Peyer's patch (tissue), 4 donors: ENCODE results near the gene ZIC4.

Source experiments
- CTCF ChIP-seq, 6 experiments: fragments of 450-650 bp in 4 of 6; fragments of 200-600 bp in 2 of 6; sonication (generic) in 1 of 6; IDR thresholded peaks; one replicate each; pipeline ENCODE4 v1.5.1; 2017 to 2019; ENCODE audit warnings: antibody characterized with exemption in 6 of 6, mild to moderate bottlenecking in 3 of 6, moderate library complexity in 1 of 6
- POLR2A ChIP-seq, 2 donors: fragments of 450-650 bp; IDR thresholded peaks; one replicate each; pipeline ENCODE4 v1.5.1; 2017; ENCODE audit warnings: antibody characterized with exemption in 2 of 2, mild to moderate bottlenecking in 2 of 2, moderate library complexity in 2 of 2

DNA sequence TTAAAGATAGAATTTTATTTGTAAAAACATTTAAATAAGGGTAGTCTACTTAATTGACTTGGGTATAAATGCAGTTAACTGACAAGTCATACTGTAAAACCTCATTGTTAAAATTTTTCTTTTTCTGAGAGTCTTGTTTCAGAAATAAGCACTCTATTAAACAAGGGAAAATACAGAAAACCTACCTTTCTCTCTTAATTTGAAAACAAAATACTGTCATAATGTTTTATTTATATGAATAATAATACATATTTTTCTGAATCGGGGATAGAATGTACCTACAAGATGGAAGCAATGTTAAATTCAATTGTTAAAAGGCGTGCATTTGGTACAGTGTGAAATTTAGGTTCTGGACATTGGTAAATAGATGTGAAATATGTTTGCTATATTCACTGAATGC is 20.6 kb upstream of the ZIC4 start:
- TF ChIP-seq POLR2A (IDR thresholded peaks at IDR 0.05), result no peak
- no peak for TF ChIP-seq CTCF (IDR thresholded peaks at IDR 0.05)
